HEK293T (cell line): Measurements from ENCODE around the gene LMF1.

Experiments
- ELF4 ChIP-seq: fragments of 450-650 bp; IDR thresholded peaks from 2 replicates; pipeline ENCODE4 v1.6.1; 2017; ENCODE audit warnings: antibody characterized with exemption
- SUZ12 ChIP-seq: fragments of 450-650 bp; IDR thresholded peaks from 2 replicates; pipeline ENCODE4 v1.6.1; 2016; ENCODE audit warnings: mild to moderate bottlenecking

- no peak for TF ChIP-seq SUZ12
- TF ChIP-seq ELF4: no peak
Measured at GRCh38 chr16:945271-946047, 25.3 kb downstream of the LMF1 start.
